GM12878 (cell line): ENCODE measurements around the gene ABHD15. TPM values are rescaled to one million over a fixed set of nuclear protein-coding genes. Genes with fewer than 3 reads are reported as not detected.

Experiments
- ATAC-seq: fragments of 200-7000 bp; cut with Tn5 transposase; 3 replicates; pipeline ENCODE4 v1.9.1; 2020; ENCODE audit warnings: mild to moderate bottlenecking, moderate library complexity
- BruUV-seq: library from RNA; stranded (reverse); fragments of 400-500 nt; replicated peaks from 2 replicates; lab custom pipeline; 2021; lab: Mats Ljungman, UMichigan
- CTCF ChIA-PET: fragments of 300-600 bp; sonication (Branson Sonifier 250); formaldehyde crosslinking; extraction: SDS; loops from one replicate; lab custom pipeline; 2021; ENCODE audit warnings: inconsistent platforms; lab: Yijun Ruan, JAX
- POLR2A ChIA-PET: fragments of 350-600 bp; formaldehyde crosslinking; extraction: SDS; loops from one replicate; lab custom pipeline; 2021; ENCODE audit warnings: inconsistent platforms; lab: Charles Lee
- RAD21 ChIA-PET: fragments of 300-600 bp; sonication (Branson Sonifier 250); formaldehyde crosslinking; loops from one replicate; lab custom pipeline; 2023; ENCODE audit warnings: antibody characterized with exemption; ENCODE audit not compliant: unreplicated experiment; lab: Charles Lee
- SMC1A ChIA-PET: fragments of 300-600 bp; sonication (Branson Sonifier 250); formaldehyde crosslinking; loops from one replicate; lab custom pipeline; 2023; ENCODE audit not compliant: unreplicated experiment, uncharacterized antibody; lab: Charles Lee
- DNase-seq: peaks from one replicate; pipeline ENCODE4 v3.0.0-alpha.2; 2011; ENCODE audit warnings: low read depth, low spot score
- FAIRE-seq: peaks from 3 replicates; lab custom pipeline; 2011; peaks lifted over from hg19 to GRCh38; lab: Jason Lieb, UNC
- H2AFZ ChIP-seq: 2 replicates; pipeline ENCODE4 v1.6.0; 2011; ENCODE audit warnings: low read depth, low read length, control low read depth; ENCODE audit not compliant: control insufficient read depth
- H3K27ac ChIP-seq: 2 replicates; pipeline ENCODE4 v1.5.1; 2011; ENCODE audit warnings: control low read depth; ENCODE audit not compliant: control insufficient read depth, insufficient read depth
- H3K27me3 ChIP-seq, 2 experiments: replicated peaks in 1 of 2; 2 replicates each; pipeline versions ENCODE4 v1.6.0 to v1.6.1; 2011; ENCODE audit warnings: low read length in 1 of 2; ENCODE audit not compliant: control insufficient read depth in 2 of 2, insufficient read depth in 2 of 2
- H3K36me3 ChIP-seq, 2 experiments: 2 replicates each; pipeline ENCODE4 v1.5.1; 2011; ENCODE audit warnings: low read length in 1 of 2; ENCODE audit not compliant: control insufficient read depth in 2 of 2, insufficient read depth in 2 of 2
- H3K4me1 ChIP-seq: 2 replicates; pipeline ENCODE4 v1.6.1; 2011; ENCODE audit warnings: mild to moderate bottlenecking, low read length, moderate library complexity, mixed read lengths; ENCODE audit not compliant: control insufficient read depth, insufficient read depth
- H3K4me2 ChIP-seq: 2 replicates; pipeline ENCODE4 v1.6.0; 2011; ENCODE audit warnings: control low read depth; ENCODE audit not compliant: control insufficient read depth, insufficient read depth
- H3K4me3 ChIP-seq: fragments of 200-600 bp; sonication (generic); 2 replicates; pipeline ENCODE4 v1.5.1; 2016
- H3K79me2 ChIP-seq: 2 replicates; pipeline ENCODE4 v1.6.0; 2011; ENCODE audit warnings: low read length; ENCODE audit not compliant: control insufficient read depth, insufficient read depth
- H3K9ac ChIP-seq: 2 replicates; pipeline ENCODE4 v1.8.0; 2011; ENCODE audit warnings: low read length, control low read depth, mixed read lengths; ENCODE audit not compliant: control insufficient read depth, insufficient read depth
- H3K9me3 ChIP-seq: replicated peaks from 3 replicates; pipeline ENCODE4 v1.5.1; 2011; ENCODE audit warnings: mild to moderate bottlenecking, low read length; ENCODE audit not compliant: control insufficient read depth, insufficient read depth
- H4K20me1 ChIP-seq: 2 replicates; pipeline ENCODE4 v1.6.0; 2011; ENCODE audit not compliant: control insufficient read depth, insufficient read depth
- DPF2 ChIP-seq: fragments of 450-650 bp; IDR thresholded peaks from 2 replicates; pipeline ENCODE4 v1.6.1; 2017; ENCODE audit warnings: mild to moderate bottlenecking
- GABPA ChIP-seq: IDR thresholded peaks from 2 replicates; pipeline ENCODE4 v1.6.1; 2014; ENCODE audit warnings: antibody characterized with exemption, low read depth, mild to moderate bottlenecking, inconsistent platforms
- LARP7 ChIP-seq: fragments of 450-650 bp; IDR thresholded peaks from 2 replicates; pipeline ENCODE4 v1.6.1; 2017; ENCODE audit warnings: mild to moderate bottlenecking
- MEF2A ChIP-seq: IDR thresholded peaks from 2 replicates; pipeline ENCODE4 v1.6.1; 2011; ENCODE audit warnings: low read depth, mild to moderate bottlenecking, low read length, moderate library complexity; ENCODE audit not compliant: insufficient read depth
- MLLT1 ChIP-seq: fragments of 450-650 bp; IDR thresholded peaks from 2 replicates; pipeline ENCODE4 v1.6.1; 2016; ENCODE audit warnings: mild to moderate bottlenecking
- NFYB ChIP-seq: IDR thresholded peaks from 2 replicates; pipeline ENCODE4 v1.6.1; 2011; ENCODE audit warnings: low read depth, mild to moderate bottlenecking, low read length, improper control_type of control experiment, moderate library complexity; ENCODE audit not compliant: insufficient read depth
- NKRF ChIP-seq: fragments of 450-650 bp; conservative IDR thresholded peaks from 2 replicates; pipeline ENCODE4 v1.6.1; 2017; ENCODE audit warnings: mild to moderate bottlenecking, moderate library complexity
- NR2C1 ChIP-seq: fragments of 450-650 bp; IDR thresholded peaks from 2 replicates; pipeline ENCODE4 v1.6.1; 2017; ENCODE audit warnings: antibody characterized with exemption, mild to moderate bottlenecking, moderate library complexity
- RFX5 ChIP-seq: IDR thresholded peaks from 2 replicates; pipeline ENCODE4 v1.6.1; 2011; ENCODE audit warnings: low read depth, low read length, improper control_type of control experiment
- SIN3A ChIP-seq: IDR thresholded peaks from 2 replicates; pipeline ENCODE4 v1.6.1; 2012; ENCODE audit warnings: low read depth, low read length, improper control_type of control experiment
- ZNF384 ChIP-seq: IDR thresholded peaks from 2 replicates; pipeline ENCODE4 v1.6.1; 2012; ENCODE audit warnings: low read depth, mild to moderate bottlenecking, low read length, improper control_type of control experiment, borderline replicate concordance
- ZNF592 ChIP-seq: fragments of 450-650 bp; IDR thresholded peaks from 2 replicates; pipeline ENCODE4 v1.6.1; 2017; ENCODE audit warnings: mild to moderate bottlenecking, moderate library complexity
- WGBS: methylation state at CpG from one replicate; pipeline ENCODE4 v1.1.6; 2016; ENCODE audit warnings: low lambda C conversion rate; ENCODE audit not compliant: insufficient replicate concordance, insufficient coverage; ENCODE audit errors: missing lambda C conversion rate; 5-methylcytosine and 5-hydroxymethylcytosine counted together
- in situ Hi-C: fragments of 300-500 bp; cut with MboI; formaldehyde crosslinking; loops from 9 replicates; pipeline ENCODE4 v1.14.3; 2018; ENCODE audit warnings: mixed read lengths
- intact Hi-C: fragments of 100-400 bp; cut with micrococcal nuclease; formaldehyde crosslinking; loops from one replicate; pipeline ENCODE4 v1.14.2; 2022; ENCODE audit not compliant: unreplicated experiment
- polyA plus RNA-seq, 11 experiments: library from polyadenylated mRNA; depleted of rRNA in 4 of 11; unstranded in 6 of 11; stranded (reverse) in 5 of 11; fragments of >200 nt; fragmentation: Nextera tagmentation in 4 of 11; fragmentation: Illumina TruSeq in 1 of 11; extraction: Ambion mirVana in 4 of 11; extraction: Trizol in 1 of 11; gene quantifications; 1 replicate in 1 of 11; 2 replicates in 10 of 11; pipeline versions ENCODE4 v1.2.1 to v1.2.3, GENCODE V29; 2011 to 2016; ENCODE audit warnings: inconsistent platforms in 2 of 11, missing spikeins in 2 of 11, low read depth in 1 of 11
- total RNA-seq, 4 experiments: library from RNA; depleted of rRNA in 3 of 4; stranded (reverse); fragments of >200 nt in 3 of 4; fragmentation: Illumina TruSeq in 1 of 4; extraction: Trizol in 1 of 4; gene quantifications; 2 replicates each; pipeline versions ENCODE4 v1.2.1 to v1.2.3, GENCODE V29; 2013 to 2021

ABHD15 gene
- total and polyA plus RNA-seq, 10 of the 15 experiments (the other 5 are each of a cell fraction or from before 2014, with no cell fraction given): 2.1 to 9.2 (median 4.9) TPM

- Histone ChIP-seq H3K9ac (peak overlapping the region; percentile 76), H4K20me1 (no peaks in the 10 kb centered on the region), H3K27me3 (no peaks in the 10 kb centered on the region), H3K27ac (peak overlapping the region; percentile 81), H3K4me3 (peak overlapping the region; percentile 96), H3K9me3 (no peaks in the 10 kb centered on the region), H3K4me1 (peaks cover 3% of the 10 kb centered on the region; the same call in 1 of the 2 replicates), H3K4me2 (peak overlapping the region; percentile 97), H3K79me2 (peaks cover 7% of the 10 kb centered on the region; the same call in 1 of the 2 replicates), H3K36me3 (peaks cover 0 to 2% of the 10 kb centered on the region in 2 experiments; a peak in 2 of 4 replicates), H2AFZ (peak overlapping the region; percentile 97)
- ChIA-PET POLR2A (interaction anchor here (0.7 to 1.4 kb wide), 4 partner anchors 9 to 395 kb away, joined by 3 to 6 read pairs (median 4); no protein-coding TSS in a partner anchor), RAD21 (interaction anchor here (0.6 to 3.9 kb wide), 6 partner anchors 13 to 419 kb away, joined by 3 to 20 read pairs (median 4); no protein-coding TSS in a partner anchor), SMC1A (interaction anchor here (0.6 to 1.4 kb wide), 2 partner anchors 14 to 50 kb away, joined by 3 read pairs; no protein-coding TSS in a partner anchor), CTCF (interaction anchor here (0.6 to 2.1 kb wide), 8 partner anchors 9 to 204 kb away, joined by 3 to 9 read pairs (median 4); partner anchors contain the start of gene ANKRD13B)
- DNase-seq (no peak), ATAC-seq (peak; percentile 78), FAIRE-seq (peak; percentile 86)
- WGBS: 1% methylated on average over 56 of the region's 63 CpGs
- in situ Hi-C loops: no loop called here
- intact Hi-C loops: no loop called here
- BruUV-seq: TSS peak; percentile 90
- 0 out of 2 replicates have a peak, but pooled peaks have one; percentile 28 for TF ChIP-seq MLLT1
- TF ChIP-seq SIN3A: peak; percentile 72; the same call in 1 of the 2 replicates
- peak; percentile 22; the same call in 1 of the 2 replicates for TF ChIP-seq NKRF
- no peak for TF ChIP-seq GABPA
- TF ChIP-seq LARP7: peak; percentile 22; the same call in 1 of the 2 replicates
- TF ChIP-seq NFYB: 0 out of 2 replicates have a peak, but pooled peaks have one; percentile 38
- no peak for TF ChIP-seq RFX5
- TF ChIP-seq MEF2A: no peak
- TF ChIP-seq ZNF592: no peak
- TF ChIP-seq NR2C1: no peak
- 0 out of 2 replicates have a peak, but pooled peaks have one; percentile 13 for TF ChIP-seq DPF2
- no peak for TF ChIP-seq ZNF384
These were observed 905 bp upstream of the ABHD15 start for GRCh38 chr17:29567554-29568330.
